Cardiac muscle cell (in vitro differentiated cells and primary cell): Measurements from ENCODE around the gene SERBP1. TPM values are rescaled to one million over a fixed set of nuclear protein-coding genes. Genes with fewer than 3 reads are reported as not detected.

Source experiments
- DNase-seq, 2 donors: peaks; one replicate each; pipeline versions ENCODE4 v3.0.0 to v3.0.0-alpha.2; 2010 to 2017; ENCODE audit warnings: low read depth in 1 of 2, low spot score in 1 of 2
- H3K27ac ChIP-seq: fragments of 200-600 bp; sonication (generic); 2 replicates; pipeline ENCODE4 v1.5.1; 2016
- H3K27me3 ChIP-seq: fragments of 200-600 bp; sonication (generic); 2 replicates; pipeline ENCODE4 v1.6.0; 2016; ENCODE audit warnings: control low read depth
- H3K36me3 ChIP-seq: fragments of 200-600 bp; sonication (generic); 2 replicates; pipeline ENCODE4 v1.5.1; 2016; ENCODE audit warnings: control low read depth
- H3K4me1 ChIP-seq: fragments of 200-600 bp; sonication (generic); 2 replicates; pipeline ENCODE4 v1.8.1; 2017; ENCODE audit warnings: low read depth, mild to moderate bottlenecking, mixed run types
- H3K4me3 ChIP-seq: fragments of 200-600 bp; sonication (generic); 2 replicates; pipeline ENCODE4 v1.5.1; 2016; ENCODE audit warnings: mild to moderate bottlenecking
- H3K9me3 ChIP-seq: fragments of 200-600 bp; sonication (generic); 2 replicates; pipeline ENCODE4 v1.5.1; 2017; ENCODE audit warnings: low read depth, mild to moderate bottlenecking, control low read depth
- CTCF ChIP-seq: IDR thresholded peaks from 2 replicates; pipeline ENCODE4 v1.5.1; 2012; ENCODE audit warnings: low read depth, mild to moderate bottlenecking, low read length
- polyA plus RNA-seq: library from polyadenylated mRNA; unstranded; fragments of >200 nt; fragmentation: Nextera tagmentation; extraction: Ambion mirVana; gene quantifications from 2 replicates; pipeline ENCODE4 v1.2.1, GENCODE V29; 2016
- total RNA-seq: library from RNA; depleted of rRNA; stranded (reverse); fragments of >200 nt; gene quantifications from 2 replicates; pipeline ENCODE4 v1.2.3, GENCODE V29; 2016

Gene SERBP1
- total and polyA plus RNA-seq, 2 experiments from 2014 or later, result 136 to 433 TPM

DNA sequence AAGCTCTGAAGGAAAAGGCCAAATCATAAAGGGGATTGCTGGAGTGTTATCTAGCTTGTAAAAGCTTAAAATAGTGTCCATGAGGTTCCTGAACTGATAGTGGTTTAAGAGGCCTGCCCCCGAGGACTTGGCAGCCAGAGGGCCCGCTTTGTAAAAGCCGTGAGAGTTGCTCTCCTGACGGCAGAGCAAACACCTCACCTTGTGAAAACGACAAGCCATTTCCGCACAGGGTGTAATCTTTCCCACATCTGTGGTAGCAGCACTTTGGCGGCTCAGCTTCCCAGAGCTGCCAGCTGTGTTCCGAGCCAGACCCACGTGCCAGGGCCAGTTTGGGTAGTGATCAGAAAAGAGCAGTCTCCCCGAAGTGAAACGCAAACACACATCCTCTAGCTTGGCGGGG lies 37.0 kb downstream of the SERBP1 start:
- Histone ChIP-seq H3K4me3 (no peak overlapping the region), H3K27me3 (peaks cover 16% of the 10 kb centered on the region), H3K36me3 (no peaks in the 10 kb centered on the region), H3K4me1 (peaks cover 10% of the 10 kb centered on the region), H3K27ac (peak overlapping the region; percentile 22), H3K9me3 (no peaks in the 10 kb centered on the region)
- no peak for TF ChIP-seq CTCF
- DNase-seq, result peak in 1 of 2 donors; percentile 41

GRCh38 chr1:67390041-67390887 lies 39.9 kb downstream of the SERBP1 start:
- peak in 1 of 2 donors; percentile 50 for DNase-seq
- Histone ChIP-seq H3K36me3 (no peaks in the 10 kb centered on the region), H3K9me3 (no peaks in the 10 kb centered on the region), H3K27ac (no peak overlapping the region), H3K4me1 (peaks cover 10% of the 10 kb centered on the region), H3K4me3 (no peak overlapping the region), H3K27me3 (peaks cover 4% of the 10 kb centered on the region)
- TF ChIP-seq CTCF, result no peak

- no peak for DNase-seq
- TF ChIP-seq CTCF, result no peak
- no peak overlapping the region for H3K4me3 ChIP-seq
- H3K27me3 ChIP-seq, result no peaks in the 10 kb centered on the region
- no peaks in the 10 kb centered on the region for H3K4me1 ChIP-seq
- no peaks in the 10 kb centered on the region for H3K36me3 ChIP-seq
- no peaks in the 10 kb centered on the region for H3K9me3 ChIP-seq
- no peak overlapping the region for H3K27ac ChIP-seq
Observed at GRCh38 chr1:67383999-67384638, 46.1 kb downstream of the SERBP1 start.

- Histone ChIP-seq H3K4me3 (no peak overlapping the region), H3K36me3 (no peaks in the 10 kb centered on the region), H3K27me3 (no peaks in the 10 kb centered on the region), H3K27ac (no peak overlapping the region), H3K9me3 (no peaks in the 10 kb centered on the region), H3K4me1 (no peaks in the 10 kb centered on the region)
- no peak for TF ChIP-seq CTCF
- no peak for DNase-seq
Observed at GRCh38 chr1:67382292-67382691, 47.9 kb downstream of the SERBP1 start.

- Histone ChIP-seq H3K27ac (no peak overlapping the region), H3K27me3 (no peaks in the 10 kb centered on the region), H3K36me3 (no peaks in the 10 kb centered on the region), H3K4me3 (no peak overlapping the region), H3K4me1 (peaks cover 3% of the 10 kb centered on the region), H3K9me3 (no peaks in the 10 kb centered on the region)
- no peak for TF ChIP-seq CTCF
- DNase-seq, result no peak
Observed at GRCh38 chr1:67381154-67381553, 49.0 kb downstream of the SERBP1 start.
